NT2/D1 (cell line): ENCODE results near the gene NHSL1.

ENCODE experiments used
- DNase-seq: peaks from one replicate; pipeline ENCODE4 v3.0.0-alpha.2; 2011; ENCODE audit warnings: low read depth, low spot score
- H3K27me3 ChIP-seq: 2 replicates; pipeline ENCODE4 v1.6.0; 2011; ENCODE audit warnings: mild to moderate bottlenecking; ENCODE audit not compliant: insufficient read length, insufficient read depth
- H3K36me3 ChIP-seq: 2 replicates; pipeline ENCODE4 v1.6.1; 2011; ENCODE audit warnings: mild to moderate bottlenecking, low read length, mixed read lengths; ENCODE audit not compliant: insufficient read depth, insufficient read length
- H3K4me1 ChIP-seq: 2 replicates; pipeline ENCODE4 v1.5.1; 2011; ENCODE audit not compliant: insufficient read depth, insufficient read length
- H3K4me3 ChIP-seq: 2 replicates; pipeline ENCODE4 v1.5.1; 2011; ENCODE audit warnings: low read depth; ENCODE audit not compliant: insufficient read length
- H3K9ac ChIP-seq: 2 replicates; pipeline ENCODE4 v1.6.0; 2011; ENCODE audit warnings: low read depth; ENCODE audit not compliant: insufficient read length
- H3K9me3 ChIP-seq: 2 replicates; pipeline ENCODE4 v1.5.1; 2011; ENCODE audit warnings: mild to moderate bottlenecking, low read length; ENCODE audit not compliant: insufficient read depth
- SUZ12 ChIP-seq: IDR thresholded peaks from 2 replicates; pipeline ENCODE4 v1.6.1; 2011; ENCODE audit not compliant: insufficient read length, insufficient read depth; ENCODE audit errors: extremely low read depth
- YY1 ChIP-seq: IDR thresholded peaks from 2 replicates; pipeline ENCODE4 v1.6.1; 2011; ENCODE audit not compliant: insufficient read length, insufficient read depth
- ZNF274 ChIP-seq: IDR thresholded peaks from 2 replicates; pipeline ENCODE4 v1.6.1; 2011; ENCODE audit warnings: mild to moderate bottlenecking, low read depth, low read length

The NHSL1 gene

DNA sequence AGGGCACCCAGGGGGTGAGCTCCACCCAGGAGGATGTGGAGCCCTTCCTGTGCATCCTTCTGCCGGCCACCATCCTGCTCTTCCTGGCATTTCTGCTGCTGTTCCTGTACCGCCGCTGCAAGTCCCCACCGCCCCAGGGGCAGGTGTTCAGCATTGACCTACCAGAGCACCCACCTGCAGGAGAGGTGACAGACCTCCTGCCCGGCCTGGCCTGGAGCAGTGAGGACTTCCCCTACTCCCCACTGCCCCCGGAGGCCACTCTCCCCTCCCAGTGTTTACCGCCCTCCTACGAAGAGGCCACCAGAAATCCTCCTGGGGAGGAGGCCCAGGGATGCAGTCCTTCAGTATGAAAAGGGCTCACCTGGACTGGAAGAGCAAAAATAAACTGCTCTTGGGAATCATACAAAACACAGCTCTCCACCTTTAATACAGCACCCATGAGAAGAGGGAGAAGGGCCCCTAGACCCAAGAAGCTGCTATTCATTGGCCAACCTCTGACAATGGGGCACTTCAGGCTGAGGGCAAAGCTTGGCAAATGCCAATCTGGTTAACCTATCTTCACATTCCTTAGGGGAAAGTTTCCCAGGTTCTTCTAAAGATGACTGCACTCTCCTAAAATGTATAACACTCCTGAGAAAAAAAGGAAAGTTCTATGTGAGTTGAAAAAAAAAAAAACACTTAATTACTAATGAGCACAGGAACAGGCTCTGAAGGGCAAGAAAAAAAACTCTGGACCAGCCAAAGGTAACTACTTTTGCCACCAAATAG, 116.6 kb downstream of the NHSL1 start:
- no peaks in the 10 kb centered on the region for H3K9me3 ChIP-seq
- no peaks in the 10 kb centered on the region for H3K4me1 ChIP-seq
- no peak overlapping the region for H3K4me3 ChIP-seq
- H3K9ac ChIP-seq = no peak overlapping the region
- no peaks in the 10 kb centered on the region for H3K36me3 ChIP-seq
- no peak for DNase-seq
- H3K27me3 ChIP-seq = no peaks in the 10 kb centered on the region
- TF ChIP-seq YY1 = no peak
- TF ChIP-seq ZNF274 = no peak
- TF ChIP-seq SUZ12 = no peak

GRCh38 chr6:138378463-138378862, 120.8 kb downstream of the NHSL1 start:
- Histone ChIP-seq H3K9ac (no peak overlapping the region), H3K36me3 (no peaks in the 10 kb centered on the region), H3K4me1 (peaks cover 3% of the 10 kb centered on the region), H3K27me3 (no peaks in the 10 kb centered on the region), H3K9me3 (no peaks in the 10 kb centered on the region), H3K4me3 (no peak overlapping the region)
- no peak for DNase-seq
- TF ChIP-seq YY1 (no peak), SUZ12 (no peak), ZNF274 (no peak)

DNA sequence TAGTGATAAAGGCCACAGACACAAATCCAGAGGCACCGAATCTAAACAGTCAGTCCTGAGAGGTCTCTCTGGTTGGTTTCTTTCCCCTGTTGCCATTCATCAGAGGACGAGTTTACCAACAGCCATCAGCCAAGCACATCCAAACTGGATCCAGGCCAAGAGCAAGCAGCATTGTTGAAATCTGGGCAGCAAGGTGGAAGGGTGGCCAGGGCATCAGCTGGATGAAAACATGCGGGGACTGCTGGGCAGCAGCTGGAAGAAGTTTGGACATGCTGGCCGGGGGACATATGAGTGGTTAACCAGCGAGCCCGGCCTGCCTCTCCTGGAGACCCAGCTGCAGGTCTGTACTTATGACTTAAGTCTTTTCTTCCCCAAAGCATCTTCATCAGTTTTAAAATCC, 121.5 kb downstream of the NHSL1 start, which contains the start of gene SMIM28:
SMIM28 (plus strand) TSS at position 62 of the 400 bp plus-strand sequence; CDS start at position 230, 168 bp downstream.
- no peak within 1 kb of the TSS for H3K9ac ChIP-seq
- peaks cover 3% of the 10 kb centered on the region for H3K4me1 ChIP-seq
- no peaks in the 10 kb centered on the region for H3K27me3 ChIP-seq
- TF ChIP-seq ZNF274 = no peak
- no peak for TF ChIP-seq SUZ12
- no peak for TF ChIP-seq YY1
- H3K9me3 ChIP-seq = no peaks in the 10 kb centered on the region
- no peak for DNase-seq
- H3K36me3 ChIP-seq = no peaks in the 10 kb centered on the region
- H3K4me3 ChIP-seq = no peak within 1 kb of the TSS

GRCh38 chr6:138377042-138377441, 122.3 kb downstream of the NHSL1 start:
- Histone ChIP-seq H3K4me3 (no peak overlapping the region), H3K27me3 (no peaks in the 10 kb centered on the region), H3K9ac (no peak overlapping the region), H3K9me3 (no peaks in the 10 kb centered on the region), H3K4me1 (peaks cover 3% of the 10 kb centered on the region), H3K36me3 (no peaks in the 10 kb centered on the region)
- TF ChIP-seq SUZ12 (no peak), YY1 (no peak), ZNF274 (no peak)
- no peak for DNase-seq

- DNase-seq = no peak
- no peak overlapping the region for H3K4me3 ChIP-seq
- H3K4me1 ChIP-seq = peaks cover 3% of the 10 kb centered on the region
- H3K36me3 ChIP-seq = no peaks in the 10 kb centered on the region
- H3K9ac ChIP-seq = no peak overlapping the region
- H3K9me3 ChIP-seq = no peaks in the 10 kb centered on the region
- no peaks in the 10 kb centered on the region for H3K27me3 ChIP-seq
- TF ChIP-seq YY1 = no peak
These were observed 124.5 kb downstream of the NHSL1 start for GRCh38 chr6:138374815-138375214.

GRCh38 chr6:138374230-138374629, 125.1 kb downstream of the NHSL1 start:
- Histone ChIP-seq H3K4me3 (no peak overlapping the region), H3K36me3 (no peaks in the 10 kb centered on the region), H3K4me1 (peaks cover 3% of the 10 kb centered on the region), H3K9me3 (no peaks in the 10 kb centered on the region), H3K27me3 (no peaks in the 10 kb centered on the region), H3K9ac (no peak overlapping the region)
- TF ChIP-seq SUZ12 = no peak
- TF ChIP-seq ZNF274 = no peak
- TF ChIP-seq YY1 = no peak
- DNase-seq = no peak

DNA sequence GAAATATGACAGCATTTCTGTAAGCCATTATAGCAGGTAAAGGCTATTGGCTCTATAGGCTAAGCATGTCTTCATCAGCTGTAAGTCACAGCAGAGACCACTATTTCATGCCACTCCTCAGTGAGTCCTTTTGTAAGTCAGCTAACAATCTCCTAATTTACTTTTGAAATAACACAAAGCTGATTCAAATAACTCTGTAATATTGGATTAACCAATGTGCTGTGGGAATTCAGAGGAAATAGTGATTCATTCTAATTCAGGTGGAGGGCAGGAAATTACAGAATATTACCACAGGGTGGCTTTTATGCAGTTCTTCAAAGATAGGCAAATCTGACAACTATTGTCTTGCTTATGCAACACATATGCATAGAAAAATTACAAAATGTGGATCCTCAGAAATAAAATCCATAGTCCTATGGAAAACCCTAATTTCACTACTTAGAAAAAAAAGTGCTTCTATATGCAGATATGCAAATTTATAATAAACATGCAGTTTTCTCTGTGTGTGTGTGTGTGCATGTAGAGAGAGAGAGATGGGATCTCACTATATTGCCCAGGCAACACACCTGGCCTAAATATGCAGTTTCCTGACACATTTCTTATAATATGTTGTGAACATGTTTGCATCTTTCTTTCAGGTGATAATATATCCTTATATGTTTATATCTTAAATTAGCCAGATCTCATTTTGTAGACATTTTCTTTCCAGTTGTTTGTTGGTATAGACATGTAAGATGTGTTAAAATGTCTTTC, 126.4 kb downstream of the NHSL1 start:
- TF ChIP-seq SUZ12 = no peak
- TF ChIP-seq YY1 = no peak
- no peak for TF ChIP-seq ZNF274
- no peak for DNase-seq
- H3K27me3 ChIP-seq = no peaks in the 10 kb centered on the region
- no peak overlapping the region for H3K4me3 ChIP-seq
- no peaks in the 10 kb centered on the region for H3K9me3 ChIP-seq
- H3K36me3 ChIP-seq = no peaks in the 10 kb centered on the region
- peaks cover 3% of the 10 kb centered on the region for H3K4me1 ChIP-seq
- no peak overlapping the region for H3K9ac ChIP-seq
